SJSA1 (cell line): ENCODE results near the gene FYN. TPM values are rescaled to one million over a fixed set of nuclear protein-coding genes. Genes with fewer than 3 reads are reported as not detected.

Experiments
- DNase-seq, 2 experiments: peaks; one replicate each; pipeline ENCODE4 v3.0.0-alpha.2; 2015 to 2020; ENCODE audit warnings: low spot score in 2 of 2, low read depth in 1 of 2
- H3K27ac ChIP-seq: fragments of 250-450 bp; sonication (Bioruptor Pico); 2 replicates; pipeline ENCODE4 v1.5.1; 2020; ENCODE audit warnings: mild to moderate bottlenecking, moderate library complexity
- H3K27me3 ChIP-seq: fragments of 250-450 bp; sonication (Bioruptor Pico); replicated peaks from 2 replicates; pipeline ENCODE4 v1.5.1; 2020; ENCODE audit warnings: mild to moderate bottlenecking, moderate library complexity
- H3K36me3 ChIP-seq: fragments of 250-450 bp; sonication (Bioruptor Pico); 2 replicates; pipeline ENCODE4 v1.5.1; 2020; ENCODE audit warnings: mild to moderate bottlenecking
- H3K4me1 ChIP-seq: fragments of 250-450 bp; sonication (Bioruptor Pico); replicated peaks from 2 replicates; pipeline ENCODE4 v1.6.1; 2021; ENCODE audit warnings: mild to moderate bottlenecking
- H3K4me3 ChIP-seq: fragments of 250-450 bp; sonication (Bioruptor Pico); 2 replicates; pipeline ENCODE4 v1.5.1; 2020; ENCODE audit warnings: mild to moderate bottlenecking
- H3K9me3 ChIP-seq: fragments of 250-450 bp; sonication (Bioruptor Pico); replicated peaks from 2 replicates; pipeline ENCODE4 v1.5.1; 2020; ENCODE audit warnings: mild to moderate bottlenecking
- total RNA-seq: library from RNA; depleted of rRNA; stranded (reverse); fragments of >200 nt; shearing (Covaris generic); gene quantifications from 2 replicates; pipeline ENCODE4 v1.2.3, GENCODE V29; 2014; rRNA removed

The FYN gene
- total RNA-seq, 1 experiment from 2014 or later = 53.4 TPM

DNA sequence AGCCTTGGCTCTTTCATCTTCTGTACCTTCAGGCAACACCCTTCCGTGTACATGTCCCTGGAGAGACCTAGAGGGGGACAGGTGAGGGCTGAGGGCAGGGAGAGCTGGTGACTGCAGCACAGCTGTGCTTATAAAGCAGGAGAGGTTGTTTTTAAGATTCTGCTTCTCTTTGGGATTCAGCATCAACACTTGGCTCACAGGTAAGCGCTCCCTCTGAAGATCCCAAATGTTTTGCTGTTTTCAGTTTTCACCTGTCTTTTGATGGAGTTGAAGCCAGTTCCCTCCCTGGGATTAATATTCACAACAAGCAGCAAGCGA, 248.2 kb downstream of the FYN start:
- no peak overlapping the region for H3K4me3 ChIP-seq
- no peak for DNase-seq
- H3K36me3 ChIP-seq = no peaks in the 10 kb centered on the region
- H3K4me1 ChIP-seq = peaks cover 28% of the 10 kb centered on the region
- H3K9me3 ChIP-seq = 0 out of 2 replicates have a peak, but pooled peaks cover 5% of the 10 kb centered on the region
- H3K27me3 ChIP-seq = no peaks in the 10 kb centered on the region
- H3K27ac ChIP-seq = no peak overlapping the region

- peaks cover 28% of the 10 kb centered on the region for H3K4me1 ChIP-seq
- no peaks in the 10 kb centered on the region for H3K36me3 ChIP-seq
- H3K9me3 ChIP-seq = 0 out of 2 replicates have a peak, but pooled peaks cover 2% of the 10 kb centered on the region
- no peak overlapping the region for H3K27ac ChIP-seq
- H3K4me3 ChIP-seq = no peak overlapping the region
- no peaks in the 10 kb centered on the region for H3K27me3 ChIP-seq
- DNase-seq = no peak
Observed at GRCh38 chr6:111624401-111625098, 248.7 kb downstream of the FYN start.

DNA sequence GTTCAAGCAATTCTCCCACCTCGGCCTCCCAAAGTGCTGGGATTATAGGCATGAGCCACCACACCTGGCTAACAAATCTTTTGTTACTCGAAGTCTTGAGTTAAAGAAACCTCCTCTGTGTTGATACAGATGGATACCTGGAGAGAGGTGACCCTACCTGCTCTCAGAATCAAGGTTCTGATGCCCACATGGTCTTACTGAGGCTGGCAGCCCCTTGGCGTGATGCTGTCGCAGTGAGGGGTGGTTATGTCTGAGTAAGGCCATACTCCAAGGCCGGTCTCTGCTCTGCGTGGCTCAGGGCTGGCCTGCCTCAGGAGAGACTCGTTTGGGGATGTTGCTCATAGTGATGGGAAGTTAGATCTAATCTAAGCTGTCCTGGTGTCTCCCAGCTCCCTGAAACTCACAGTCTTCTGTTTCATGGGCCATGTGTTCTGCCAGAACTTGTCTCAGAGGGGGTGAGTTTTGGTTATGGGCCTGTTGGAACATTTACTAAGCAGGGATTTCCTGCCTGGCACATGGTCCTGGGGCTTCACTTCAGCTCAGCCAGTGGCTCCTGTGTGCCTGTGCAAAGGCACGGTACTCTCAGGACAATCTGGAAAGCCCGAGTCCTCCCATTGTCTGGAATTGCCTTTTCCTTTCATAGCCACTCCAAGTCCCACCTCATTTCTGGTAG, 250.1 kb downstream of the FYN start:
- Histone ChIP-seq H3K4me3 (no peak overlapping the region), H3K27me3 (no peaks in the 10 kb centered on the region), H3K36me3 (no peaks in the 10 kb centered on the region), H3K9me3 (no peaks in the 10 kb centered on the region), H3K27ac (no peak overlapping the region), H3K4me1 (peaks cover 24% of the 10 kb centered on the region)
- DNase-seq = no peak

GRCh38 chr6:111620169-111620568, 253.1 kb downstream of the FYN start:
- H3K27me3 ChIP-seq = no peaks in the 10 kb centered on the region
- no peaks in the 10 kb centered on the region for H3K9me3 ChIP-seq
- H3K27ac ChIP-seq = no peak overlapping the region
- H3K4me1 ChIP-seq = peaks cover 12% of the 10 kb centered on the region
- no peak for DNase-seq
- no peaks in the 10 kb centered on the region for H3K36me3 ChIP-seq
- no peak overlapping the region for H3K4me3 ChIP-seq

- H3K4me3 ChIP-seq = no peak overlapping the region
- H3K27ac ChIP-seq = no peak overlapping the region
- H3K9me3 ChIP-seq = no peaks in the 10 kb centered on the region
- H3K27me3 ChIP-seq = no peaks in the 10 kb centered on the region
- no peak for DNase-seq
- H3K36me3 ChIP-seq = no peaks in the 10 kb centered on the region
- no peaks in the 10 kb centered on the region for H3K4me1 ChIP-seq
Observed at GRCh38 chr6:111618407-111618806, 254.8 kb downstream of the FYN start.

GRCh38 chr6:111617149-111617548, 256.1 kb downstream of the FYN start:
- no peak for DNase-seq

GRCh38 chr6:111615916-111616612, 257.2 kb downstream of the FYN start:
- no peaks in the 10 kb centered on the region for H3K9me3 ChIP-seq
- no peak overlapping the region for H3K4me3 ChIP-seq
- no peaks in the 10 kb centered on the region for H3K4me1 ChIP-seq
- DNase-seq = no peak
- H3K27me3 ChIP-seq = no peaks in the 10 kb centered on the region
- H3K27ac ChIP-seq = no peak overlapping the region
- no peaks in the 10 kb centered on the region for H3K36me3 ChIP-seq

More at GRCh38 chr6:111617149-111617548, 256.1 kb downstream of the FYN start:
- no peaks in the 10 kb centered on the region for H3K36me3 ChIP-seq
- H3K4me3 ChIP-seq = no peak overlapping the region
- H3K27me3 ChIP-seq = no peaks in the 10 kb centered on the region
- no peaks in the 10 kb centered on the region for H3K4me1 ChIP-seq
- H3K9me3 ChIP-seq = no peaks in the 10 kb centered on the region
- H3K27ac ChIP-seq = no peak overlapping the region

DNA sequence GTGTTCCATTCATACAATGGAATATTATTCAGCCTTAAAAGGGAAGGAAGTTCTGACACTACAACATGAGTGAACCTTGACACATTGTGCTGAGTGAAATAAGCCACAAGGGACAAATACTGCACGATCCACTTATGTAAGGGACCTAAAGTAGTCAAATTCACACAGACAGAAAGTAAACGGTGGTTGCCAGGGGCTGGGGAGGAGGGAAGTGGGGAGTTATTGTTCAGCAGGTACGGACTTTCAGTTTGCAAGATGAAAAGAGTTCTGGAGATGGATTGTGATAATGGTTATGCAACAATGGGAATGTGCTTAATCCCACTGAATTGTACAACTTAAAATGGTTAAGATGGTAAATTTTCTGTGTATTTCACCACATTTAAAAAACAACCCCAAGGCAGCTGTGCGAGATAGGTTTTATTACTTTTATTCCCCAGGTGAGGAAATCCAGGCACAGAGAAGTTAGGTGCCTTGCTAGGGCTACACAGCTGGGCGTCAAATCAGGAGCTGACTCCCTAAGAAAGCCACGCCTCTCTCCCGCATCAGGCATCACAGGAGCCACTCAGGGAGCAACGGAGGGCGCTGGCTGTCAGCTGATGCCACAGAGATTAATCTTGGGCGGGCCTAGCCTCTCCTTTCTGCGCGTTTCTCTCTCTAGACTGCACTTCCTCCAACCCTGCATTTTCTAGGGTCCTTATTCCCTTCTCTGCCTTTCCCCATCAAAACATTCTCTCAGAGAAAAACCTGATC, 258.2 kb downstream of the FYN start:
- Histone ChIP-seq H3K36me3 (no peaks in the 10 kb centered on the region), H3K4me3 (no peak overlapping the region), H3K9me3 (no peaks in the 10 kb centered on the region), H3K4me1 (no peaks in the 10 kb centered on the region), H3K27me3 (no peaks in the 10 kb centered on the region), H3K27ac (no peak overlapping the region)
- DNase-seq = no peak

GRCh38 chr6:111612379-111612778, 260.9 kb downstream of the FYN start:
- no peak for DNase-seq
- Histone ChIP-seq H3K4me3 (no peak overlapping the region), H3K9me3 (no peaks in the 10 kb centered on the region), H3K27ac (no peak overlapping the region), H3K27me3 (no peaks in the 10 kb centered on the region), H3K36me3 (no peaks in the 10 kb centered on the region), H3K4me1 (0 out of 2 replicates have a peak, but pooled peaks cover 7% of the 10 kb centered on the region)

DNA sequence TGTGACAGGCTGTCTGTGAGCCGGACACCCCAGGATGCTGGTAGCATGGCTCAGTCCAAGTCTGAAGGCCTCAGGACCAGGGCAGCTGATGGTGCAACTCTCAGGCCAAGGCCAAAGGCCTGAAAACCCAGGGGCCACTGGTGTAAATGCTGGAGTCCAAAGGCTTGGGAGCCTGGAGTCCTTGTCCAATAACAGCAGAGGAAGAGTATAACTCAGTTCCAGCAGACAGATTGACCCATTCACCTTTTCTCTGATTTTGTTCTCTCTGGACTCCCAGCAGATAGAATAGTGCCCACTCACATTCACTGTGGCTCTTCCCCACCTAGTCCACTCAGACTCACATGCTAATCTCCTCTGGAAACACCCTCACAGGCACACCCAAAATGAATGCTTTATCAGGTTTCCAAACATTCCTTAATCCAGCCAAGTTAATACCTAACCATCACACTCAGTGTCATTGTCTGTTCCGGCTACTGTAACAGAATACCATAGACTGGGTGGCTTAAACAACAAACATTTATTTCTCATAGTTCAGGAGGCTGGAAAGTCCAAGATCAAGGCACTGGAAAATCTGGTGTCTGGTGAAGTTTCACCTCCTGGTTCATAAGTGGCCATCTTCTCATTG, 262.6 kb downstream of the FYN start:
- no peak overlapping the region for H3K4me3 ChIP-seq
- no peaks in the 10 kb centered on the region for H3K36me3 ChIP-seq
- DNase-seq = no peak
- H3K27ac ChIP-seq = no peak overlapping the region
- H3K4me1 ChIP-seq = peaks cover 14% of the 10 kb centered on the region
- H3K27me3 ChIP-seq = no peaks in the 10 kb centered on the region
- no peaks in the 10 kb centered on the region for H3K9me3 ChIP-seq

Other genes starting within 250 kb of the FYN start
- not detected in 2 replicates for gene CCN6, start 180.7 kb upstream of the FYN start, total RNA-seq
- gene TUBE1, start 214.0 kb upstream of the FYN start, total RNA-seq = 14.4 and 18.6 TPM in 2 replicates
- gene FAM229B, start 214.1 kb upstream of the FYN start, total RNA-seq = 13.0 and 25.1 TPM in 2 replicates